ENCODE results near the gene ZCCHC9. TPM values are rescaled to one million over a fixed set of nuclear protein-coding genes. Genes with fewer than 3 reads are reported as not detected.

Gene ZCCHC9, protein sequence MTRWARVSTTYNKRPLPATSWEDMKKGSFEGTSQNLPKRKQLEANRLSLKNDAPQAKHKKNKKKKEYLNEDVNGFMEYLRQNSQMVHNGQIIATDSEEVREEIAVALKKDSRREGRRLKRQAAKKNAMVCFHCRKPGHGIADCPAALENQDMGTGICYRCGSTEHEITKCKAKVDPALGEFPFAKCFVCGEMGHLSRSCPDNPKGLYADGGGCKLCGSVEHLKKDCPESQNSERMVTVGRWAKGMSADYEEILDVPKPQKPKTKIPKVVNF
- 10 to 100 TPM; 20.2 to 44.9 (median 29.6) TPM for total RNA-seq
- 10 to 100 TPM; 22.8 to 37.9 (median 27.6) TPM for polyA plus RNA-seq

DNA sequence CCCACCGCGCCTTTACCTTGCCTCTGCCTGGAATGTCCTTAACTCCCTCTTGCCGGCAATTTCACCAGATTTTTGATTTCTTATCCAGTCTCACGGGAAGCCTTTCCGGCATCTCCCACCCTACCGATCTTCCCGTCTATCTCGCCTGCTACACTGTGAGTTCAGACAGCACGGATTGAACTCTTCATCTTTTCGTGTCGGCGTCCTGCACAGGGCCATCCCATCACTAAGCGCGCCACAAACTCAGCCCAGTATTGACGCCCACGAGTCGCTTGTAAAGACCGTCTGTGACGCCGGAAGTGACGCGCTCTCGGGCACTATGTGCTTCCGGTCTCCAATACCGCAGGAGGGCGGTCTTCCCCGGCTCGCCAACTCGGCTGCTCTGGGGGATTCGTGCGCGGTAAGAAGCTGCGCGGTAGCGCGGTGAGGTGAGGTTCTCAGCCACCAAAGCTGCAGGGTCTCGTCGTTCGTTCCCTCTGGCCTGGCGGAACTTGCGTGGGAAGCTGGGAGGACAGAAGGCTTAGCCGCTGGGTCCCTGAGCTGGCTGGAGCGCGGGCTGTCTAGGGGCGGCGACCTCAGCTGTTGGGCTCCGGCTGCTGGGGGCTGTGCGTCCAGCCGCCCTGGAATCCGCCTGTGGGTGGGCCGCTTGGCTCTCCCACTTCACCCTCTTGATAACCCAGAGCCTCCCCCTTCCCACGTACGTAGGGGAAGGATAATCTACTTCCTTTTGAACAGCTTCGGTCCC, at the start of gene ZCCHC9:
Gene ZCCHC9, plus strand, starts transcription at position 317 of the 745 bp plus-strand sequence. CDS start 3,171 bp downstream, outside the sequence.
- no peaks in the 10 kb centered on the region for H3K27me3 ChIP-seq
- peak; percentile 71 to 83 for TF ChIP-seq POLR2A (IDR thresholded peaks at IDR 0.05)
- no peak for TF ChIP-seq EP300 (IDR thresholded peaks at IDR 0.05)
- peak; percentile 93 to 96 (median 94) for TF ChIP-seq POLR2AphosphoS5 (IDR thresholded peaks at IDR 0.05)
- H3K27ac ChIP-seq, result peak within 1 kb of the TSS; percentile 85 to 92 (median 90)
- H3K4me1 ChIP-seq, result peaks cover 0 to 46% (median 31%) of the 10 kb centered on the region in 4 donors
- 0 to 1% methylated on average over 54 of the region's 54 CpGs for WGBS, 2 donors
- peak; percentile 97 for DNase-seq
- H3K9me3 ChIP-seq, result no peaks in the 10 kb centered on the region
- intact Hi-C loops (cut with DNase I), result loop anchor here (5.0 to 10.0 kb wide), 4 partner anchors 551 to 923 kb away; no protein-coding TSS in a partner anchor
- peaks cover 0 to 10% (median 4%) of the 10 kb centered on the region in 4 donors for H3K36me3 ChIP-seq
- H3K4me3 ChIP-seq, result peak within 1 kb of the TSS; percentile 60 to 89 (median 76)

DNA sequence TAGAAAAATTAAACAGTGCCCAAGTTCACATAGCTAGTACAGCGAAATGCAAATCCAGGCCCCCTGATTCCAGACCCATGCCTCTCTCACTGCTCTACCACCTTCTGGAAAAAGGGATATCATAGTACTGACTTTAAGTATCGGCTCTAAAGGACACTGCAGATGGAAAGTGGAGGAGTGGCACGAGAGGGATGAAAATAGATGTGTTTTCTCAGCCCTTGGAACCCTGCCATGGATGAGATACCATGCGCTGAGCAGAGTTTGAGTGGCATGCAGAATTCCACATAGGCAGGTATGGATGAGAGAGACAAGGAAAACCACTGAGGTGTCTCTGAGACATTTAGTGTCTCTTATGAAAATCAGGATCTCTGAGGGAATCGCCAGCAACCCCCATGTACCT, 49.5 kb upstream of the ZCCHC9 start:
- WGBS, 2 donors, result 79% methylated on average over 5 of the region's 5 CpGs
- intact Hi-C loops (cut with DNase I), result no loop called here
- Histone ChIP-seq H3K27ac (no peak overlapping the region), H3K36me3 (peaks cover 0 to 17% (median 0%) of the 10 kb centered on the region in 4 donors), H3K9me3 (no peaks in the 10 kb centered on the region), H3K4me3 (no peak overlapping the region), H3K4me1 (peaks cover 0 to 26% (median 12%) of the 10 kb centered on the region in 4 donors), H3K27me3 (no peaks in the 10 kb centered on the region)
- TF ChIP-seq POLR2AphosphoS5 (IDR thresholded peaks at IDR 0.05), result no peak
- no peak for TF ChIP-seq EP300 (IDR thresholded peaks at IDR 0.05)
- TF ChIP-seq, protein P1, sequence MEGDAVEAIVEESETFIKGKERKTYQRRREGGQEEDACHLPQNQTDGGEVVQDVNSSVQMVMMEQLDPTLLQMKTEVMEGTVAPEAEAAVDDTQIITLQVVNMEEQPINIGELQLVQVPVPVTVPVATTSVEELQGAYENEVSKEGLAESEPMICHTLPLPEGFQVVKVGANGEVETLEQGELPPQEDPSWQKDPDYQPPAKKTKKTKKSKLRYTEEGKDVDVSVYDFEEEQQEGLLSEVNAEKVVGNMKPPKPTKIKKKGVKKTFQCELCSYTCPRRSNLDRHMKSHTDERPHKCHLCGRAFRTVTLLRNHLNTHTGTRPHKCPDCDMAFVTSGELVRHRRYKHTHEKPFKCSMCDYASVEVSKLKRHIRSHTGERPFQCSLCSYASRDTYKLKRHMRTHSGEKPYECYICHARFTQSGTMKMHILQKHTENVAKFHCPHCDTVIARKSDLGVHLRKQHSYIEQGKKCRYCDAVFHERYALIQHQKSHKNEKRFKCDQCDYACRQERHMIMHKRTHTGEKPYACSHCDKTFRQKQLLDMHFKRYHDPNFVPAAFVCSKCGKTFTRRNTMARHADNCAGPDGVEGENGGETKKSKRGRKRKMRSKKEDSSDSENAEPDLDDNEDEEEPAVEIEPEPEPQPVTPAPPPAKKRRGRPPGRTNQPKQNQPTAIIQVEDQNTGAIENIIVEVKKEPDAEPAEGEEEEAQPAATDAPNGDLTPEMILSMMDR (IDR thresholded peaks at IDR 0.05), result no peak
- TF ChIP-seq POLR2A (IDR thresholded peaks at IDR 0.05), result no peak
- no peak for DNase-seq

DNA sequence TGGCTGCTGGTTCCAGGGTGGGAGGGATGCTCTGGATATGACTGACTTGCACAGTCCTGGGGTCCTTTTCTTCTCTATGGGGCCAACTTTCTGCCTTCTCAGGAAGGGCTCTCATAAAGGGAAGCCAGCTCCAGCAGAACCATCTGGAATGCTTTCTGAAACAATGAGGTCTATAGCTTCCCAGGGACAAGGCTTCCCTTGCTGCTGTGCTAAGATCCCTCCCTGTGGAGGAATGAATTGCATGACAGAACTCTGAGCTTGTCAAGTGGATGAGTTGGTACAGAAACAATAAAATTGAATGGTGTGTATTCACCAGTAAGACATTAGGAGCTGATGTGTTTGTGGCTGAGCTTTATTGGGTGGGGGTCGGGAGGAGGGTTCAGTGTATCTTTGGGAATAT, 48.5 kb upstream of the ZCCHC9 start:
- no peak overlapping the region for H3K4me3 ChIP-seq
- no peak for DNase-seq

DNA sequence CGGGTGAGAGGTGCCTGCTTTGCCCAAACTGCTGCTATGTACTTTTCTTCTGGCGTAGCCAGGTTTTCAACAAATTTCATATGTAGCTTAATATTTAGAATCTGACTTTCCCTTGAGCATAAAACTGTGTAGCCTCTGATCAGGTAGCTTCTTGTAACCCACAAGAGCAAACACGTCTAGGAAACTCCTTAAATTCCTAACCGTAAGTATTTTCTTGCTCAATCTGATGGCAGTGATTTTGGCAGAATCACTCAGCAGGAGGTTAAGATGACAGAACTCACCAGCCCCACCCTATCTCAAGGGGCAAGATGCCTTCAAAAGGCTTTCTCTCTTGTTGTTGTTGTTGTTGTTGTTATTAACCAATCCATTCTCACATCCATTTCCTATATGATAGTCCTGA, 47.5 kb upstream of the ZCCHC9 start:
- Histone ChIP-seq H3K36me3 (peaks cover 0 to 21% (median 0%) of the 10 kb centered on the region in 4 donors), H3K4me3 (no peak overlapping the region), H3K27ac (no peak overlapping the region), H3K27me3 (no peaks in the 10 kb centered on the region), H3K4me1 (peaks cover 0 to 9% (median 0%) of the 10 kb centered on the region in 4 donors), H3K9me3 (no peaks in the 10 kb centered on the region)
- no peak for DNase-seq
- WGBS, 2 donors, result 84 to 97% methylated on average over 4 of the region's 4 CpGs
- intact Hi-C loops (cut with DNase I), result no loop called here
- TF ChIP-seq POLR2AphosphoS5 (IDR thresholded peaks at IDR 0.05) (no peak), EP300 (IDR thresholded peaks at IDR 0.05) (no peak), POLR2A (IDR thresholded peaks at IDR 0.05) (no peak)
- TF ChIP-seq, protein P1 (IDR thresholded peaks at IDR 0.05), result no peak

More for the DNA sequence above, 48.5 kb upstream of the ZCCHC9 start:
- intact Hi-C loops (cut with DNase I), result no loop called here
- TF ChIP-seq POLR2AphosphoS5 (IDR thresholded peaks at IDR 0.05), result no peak
- TF ChIP-seq POLR2A (IDR thresholded peaks at IDR 0.05), result no peak
- TF ChIP-seq, protein P1 (IDR thresholded peaks at IDR 0.05), result no peak
- no peak for TF ChIP-seq EP300 (IDR thresholded peaks at IDR 0.05)
- H3K9me3 ChIP-seq, result no peaks in the 10 kb centered on the region
- H3K27me3 ChIP-seq, result no peaks in the 10 kb centered on the region
- peaks cover 0 to 17% (median 0%) of the 10 kb centered on the region in 4 donors for H3K36me3 ChIP-seq
- 89 to 94% methylated on average over 1 of the region's 1 CpG for WGBS, 2 donors
- no peak overlapping the region for H3K27ac ChIP-seq
- peaks cover 0 to 18% (median 5%) of the 10 kb centered on the region in 4 donors for H3K4me1 ChIP-seq

Data from sigmoid colon (tissue), 7 donors.